HG03097 (cell line): ENCODE data around the gene CASP10.
"Not testable (repeated sequence)": the region's sequence is repeated elsewhere in the genome, so short reads cannot be mapped to it uniquely, and the experiment has no call there.

Source experiments
- ATAC-seq: cut with Tn5 transposase; IDR thresholded peaks from one replicate; pipeline ENCODE4 v1.9.1; 2021; ENCODE audit not compliant: unreplicated experiment, low FRiP score

Gene CASP10

GRCh38 chr2:201154615-201155399 lies 28.1 kb upstream of the CASP10 start:
- ATAC-seq, result no peak

DNA sequence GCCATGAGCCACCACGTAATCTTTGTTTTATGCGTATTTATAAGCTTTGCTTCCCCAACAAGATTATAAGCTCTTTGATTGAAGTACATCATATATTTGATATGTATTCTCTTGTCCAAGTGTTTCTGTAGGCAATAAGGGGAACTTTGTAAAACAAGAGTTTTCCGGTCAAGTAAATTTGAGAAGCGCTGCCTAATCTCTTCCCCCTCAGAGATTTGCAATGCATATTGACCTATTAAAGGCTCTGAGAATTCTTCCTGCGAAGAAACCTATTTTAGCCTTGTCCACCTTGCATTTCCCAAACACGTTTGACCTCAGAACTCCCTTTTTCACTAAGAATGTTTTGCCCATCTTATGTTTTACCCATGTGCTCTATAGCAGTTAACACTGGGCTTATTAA lies 26.9 kb upstream of the CASP10 start:
- no peak for ATAC-seq

GRCh38 chr2:201156640-201157039 lies 26.3 kb upstream of the CASP10 start:
- ATAC-seq, result no peak

DNA sequence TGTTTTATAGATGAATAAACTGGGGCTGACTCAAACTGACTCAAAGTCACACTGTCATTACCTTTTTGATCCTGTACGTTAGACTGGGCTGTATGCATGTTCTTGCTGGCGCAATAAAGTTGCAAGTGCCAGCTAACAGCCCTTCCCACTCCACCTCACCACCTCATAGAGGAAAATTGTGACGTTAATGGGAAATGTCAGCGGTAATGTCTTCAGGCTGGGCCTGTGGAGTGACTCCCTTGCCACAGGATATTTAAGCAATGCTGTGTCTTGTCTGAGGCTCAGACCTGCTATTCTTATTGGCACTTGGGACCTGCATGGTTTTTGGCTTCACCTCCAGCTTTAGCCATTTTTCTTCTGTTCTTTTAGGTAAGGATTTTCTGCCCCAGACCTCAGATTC lies 25.2 kb upstream of the CASP10 start:
- ATAC-seq, result peak; percentile 24

GRCh38 chr2:201158111-201158929 lies 24.6 kb upstream of the CASP10 start:
- peak; percentile 77 for ATAC-seq

GRCh38 chr2:201164166-201164565 lies 18.8 kb upstream of the CASP10 start:
- ATAC-seq, result no peak

- no peak for ATAC-seq
Observed at GRCh38 chr2:201167546-201167945, 15.4 kb upstream of the CASP10 start.

GRCh38 chr2:201168496-201168895 lies 14.4 kb upstream of the CASP10 start:
- not testable (repeated sequence) for ATAC-seq

GRCh38 chr2:201171259-201171814 lies 11.6 kb upstream of the CASP10 start:
- no peak for ATAC-seq

- no peak for ATAC-seq
Observed at GRCh38 chr2:201172279-201172678, 10.7 kb upstream of the CASP10 start.

GRCh38 chr2:201174687-201175086 lies 8.3 kb upstream of the CASP10 start:
- no peak for ATAC-seq

GRCh38 chr2:201176081-201176481 lies 6.9 kb upstream of the CASP10 start:
- ATAC-seq, result no peak

DNA sequence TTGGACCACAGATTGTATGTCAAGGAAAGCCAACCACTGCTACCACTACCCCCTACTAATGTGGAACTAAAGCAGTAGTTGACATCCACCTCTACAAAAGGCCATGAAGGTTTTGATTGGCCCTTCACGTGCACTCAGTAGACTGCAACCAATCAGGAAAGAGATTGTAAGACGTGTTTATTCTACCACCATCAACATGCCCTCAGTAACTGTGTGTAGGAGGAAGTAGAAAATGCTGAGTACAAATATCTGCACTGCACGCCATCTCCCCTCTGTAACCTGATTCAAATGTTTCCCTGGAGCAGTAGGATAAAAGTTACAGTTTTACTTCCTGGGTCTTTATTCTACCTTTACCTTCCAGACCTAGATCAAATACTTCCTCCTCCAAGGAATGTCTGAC lies 2.9 kb upstream of the CASP10 start:
- ATAC-seq, result no peak

- ATAC-seq, result no peak
Observed at GRCh38 chr2:201183365-201183727, 405 bp downstream of the CASP10 start.

DNA sequence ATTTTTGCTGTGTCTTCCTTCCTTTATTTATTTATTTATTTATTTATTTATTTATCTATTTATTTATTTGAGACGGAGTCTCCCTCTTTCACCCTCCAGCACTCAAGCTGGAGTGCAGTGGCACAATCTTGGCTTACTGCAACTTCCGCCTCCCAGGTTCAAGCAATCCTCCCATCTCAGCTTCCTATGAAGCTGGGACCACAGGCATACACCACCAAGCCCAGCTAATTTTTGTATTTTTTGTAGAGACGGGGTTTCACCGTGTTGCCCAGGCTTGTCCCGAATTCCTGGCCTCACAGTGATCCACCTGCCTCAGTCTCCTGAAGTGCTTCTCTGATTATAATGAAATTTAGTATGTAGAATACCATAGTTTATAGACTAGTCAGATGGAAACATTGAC lies 894 bp downstream of the CASP10 start:
- not testable (repeated sequence) for ATAC-seq

DNA sequence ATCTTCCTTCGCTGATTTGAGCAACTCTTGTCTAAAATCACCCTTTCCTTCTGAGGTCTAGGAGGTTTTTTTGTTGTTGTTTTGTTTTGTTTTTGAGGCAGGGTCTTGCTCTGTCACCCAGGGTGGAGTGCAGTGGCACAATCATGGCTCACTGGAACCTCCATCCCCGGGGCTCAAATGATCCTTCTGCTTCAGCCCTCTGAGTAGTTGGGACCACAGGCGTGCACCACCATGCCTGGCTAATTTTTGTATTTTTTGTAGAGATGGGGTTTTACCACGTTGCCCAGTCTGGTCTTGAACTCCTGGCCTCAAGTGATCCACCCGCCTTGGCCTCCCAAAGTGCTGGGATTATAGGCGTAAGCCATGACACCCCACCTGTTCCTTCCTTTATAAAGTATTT lies 1.3 kb downstream of the CASP10 start:
- not testable (repeated sequence) for ATAC-seq

- no peak for ATAC-seq
Observed at GRCh38 chr2:201185863-201186262, 2.9 kb downstream of the CASP10 start.

DNA sequence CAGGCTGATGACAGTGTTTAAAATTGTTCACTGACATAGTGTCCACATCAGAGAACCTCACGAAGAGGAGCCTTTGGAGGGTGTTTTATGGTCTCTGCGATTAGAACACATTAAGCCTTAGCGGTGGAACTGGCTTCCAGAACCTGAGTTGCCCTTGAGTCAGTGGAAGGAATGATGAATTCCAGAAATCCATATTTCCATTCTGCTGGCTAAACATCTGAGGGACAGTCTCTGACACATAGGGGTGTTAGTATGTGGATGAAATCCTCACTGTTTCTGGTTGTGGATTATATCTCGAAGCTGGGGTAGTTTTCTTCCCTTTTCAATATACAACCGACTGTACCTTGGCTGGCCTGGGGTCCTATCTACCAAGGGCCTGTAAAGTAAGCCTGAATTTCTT lies 4.0 kb downstream of the CASP10 start:
- ATAC-seq, result no peak

GRCh38 chr2:201188449-201188848 lies 5.5 kb downstream of the CASP10 start:
- no peak for ATAC-seq

DNA sequence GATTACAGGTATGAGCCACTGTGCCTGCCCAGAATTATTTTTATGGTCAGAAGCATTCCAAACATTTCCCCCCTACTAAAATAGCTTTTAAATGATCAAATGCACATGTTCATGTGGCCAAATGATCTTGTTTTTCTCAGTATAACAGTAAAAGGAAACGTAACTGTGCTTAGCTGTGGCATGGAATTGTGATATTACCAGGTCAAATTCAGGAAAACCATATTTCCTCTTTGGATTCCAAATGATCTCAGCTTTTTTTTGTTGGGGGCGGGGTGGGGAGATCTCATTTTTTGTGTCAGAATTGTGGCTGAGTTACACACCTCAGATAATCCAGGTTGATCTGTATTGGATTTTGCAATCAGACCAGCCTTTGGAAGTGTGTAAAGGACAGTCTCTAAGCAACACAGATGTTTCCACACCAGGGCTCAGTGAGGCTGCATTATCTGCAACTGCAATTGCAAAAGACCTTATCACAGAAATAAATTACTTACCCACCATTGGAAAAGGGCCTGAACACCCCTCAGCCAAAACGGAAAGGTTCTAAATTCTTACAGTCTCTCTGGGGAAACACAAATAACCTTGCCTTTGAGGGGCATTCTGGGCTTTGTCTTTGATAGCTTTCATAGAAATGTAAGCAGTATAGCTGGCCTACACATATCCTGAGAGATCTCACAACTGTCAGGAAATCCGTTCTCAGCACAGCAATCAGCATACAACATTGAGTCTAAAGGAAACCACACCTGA lies 8.4 kb downstream of the CASP10 start:
- peak; percentile 41 for ATAC-seq

- ATAC-seq, result peak; percentile 71
Observed at GRCh38 chr2:201194097-201194496, 11.2 kb downstream of the CASP10 start.
